HepG2 (cell line): ENCODE measurements around the gene CCDC97.

Experiments used
- IRF9 ChIP-seq: sonication (generic); formaldehyde crosslinking; IDR thresholded peaks from 2 replicates; pipeline ENCODE4 v1.8.0; 2022; ENCODE audit warnings: missing genetic modification reagents, mild to moderate bottlenecking, borderline replicate concordance
- SIN3B ChIP-seq: fragments of 150-350 bp; IDR thresholded peaks from 2 replicates; pipeline ENCODE4 v1.6.1; 2014; ENCODE audit warnings: low read length
- ZGPAT ChIP-seq: IDR thresholded peaks from 2 replicates; pipeline ENCODE4 v1.6.1; 2016; ENCODE audit warnings: mild to moderate bottlenecking
- TF ChIP-seq, protein P1 (sequence below): sonication (generic); formaldehyde crosslinking; IDR thresholded peaks from 2 replicates; pipeline ENCODE4 v1.8.1; 2023; ENCODE audit warnings: mild to moderate bottlenecking, inconsistent platforms, moderate library complexity, missing genetic modification reagents, borderline replicate concordance

DNA sequence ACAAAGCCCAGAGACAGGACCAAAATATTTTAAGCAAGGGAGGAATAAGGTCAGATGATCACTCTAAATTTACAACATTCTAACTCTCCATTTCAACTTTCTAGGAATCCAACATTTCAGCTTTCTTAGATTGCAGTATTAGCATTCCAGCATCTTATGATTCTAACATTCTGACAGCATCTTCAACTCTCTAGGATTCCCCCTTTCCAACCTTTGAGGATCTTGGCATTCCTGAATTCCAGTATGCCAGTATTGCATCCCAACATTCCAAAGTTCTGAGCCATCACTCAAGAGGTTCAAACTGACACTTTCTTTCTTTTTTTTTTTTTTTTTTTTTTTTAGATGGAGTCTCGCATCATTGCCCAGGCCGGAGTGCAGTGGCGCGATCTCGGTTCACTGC lies 30.0 kb downstream of the CCDC97 start:
- no peak for TF ChIP-seq ZGPAT
- no peak for TF ChIP-seq IRF9 (CRISPR knock-in tag)
- no peak for TF ChIP-seq SIN3B
- TF ChIP-seq, protein P1, sequence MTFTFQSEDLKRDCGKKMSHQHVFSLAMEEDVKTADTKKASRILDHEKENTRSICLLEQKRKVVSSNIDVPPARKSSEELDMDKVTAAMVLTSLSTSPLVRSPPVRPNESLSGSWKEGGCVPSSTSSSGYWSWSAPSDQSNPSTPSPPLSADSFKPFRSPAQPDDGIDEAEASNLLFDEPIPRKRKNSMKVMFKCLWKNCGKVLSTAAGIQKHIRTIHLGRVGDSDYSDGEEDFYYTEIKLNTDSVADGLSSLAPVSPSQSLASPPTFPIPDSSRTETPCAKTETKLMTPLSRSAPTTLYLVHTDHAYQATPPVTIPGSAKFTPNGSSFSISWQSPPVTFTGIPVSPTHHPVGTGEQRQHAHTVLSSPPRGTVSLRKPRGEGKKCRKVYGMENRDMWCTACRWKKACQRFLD: no peak
